ENCODE data around the gene FMNL2. TPM values are rescaled to one million over a fixed set of nuclear protein-coding genes. Genes with fewer than 3 reads are reported as not detected.

FMNL2 gene
- polyA plus RNA-seq, 1 donor: 35.3 TPM

DNA sequence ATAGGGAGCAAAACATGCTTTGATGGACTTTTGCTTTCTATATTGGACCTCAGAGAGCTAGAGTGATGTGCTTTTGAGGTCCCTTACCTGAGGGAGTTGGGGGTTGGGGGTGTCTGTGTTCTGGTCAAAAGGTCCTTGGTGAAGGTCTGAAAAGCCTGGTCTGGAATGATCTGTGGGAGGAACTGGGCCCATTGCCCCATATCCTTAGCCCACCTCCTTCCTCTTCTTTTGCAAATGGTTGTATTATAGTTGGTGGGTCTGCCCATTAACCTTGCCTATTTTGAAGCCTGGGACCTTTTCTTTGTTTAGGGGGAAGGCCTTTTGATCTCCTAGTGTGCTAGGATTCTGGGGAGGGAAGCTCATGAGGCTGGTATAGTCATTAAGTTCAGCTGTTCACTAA lies 88.7 kb downstream of the FMNL2 start:
- Histone ChIP-seq H3K27me3 (ENCODE audit: control insufficient read depth, insufficient read depth, low read length) (no peaks in the 10 kb centered on the region), H3K4me3 (ENCODE audit: low read length) (no peak overlapping the region), H3K36me3 (ENCODE audit: control insufficient read depth, insufficient read depth, low read length) (no peaks in the 10 kb centered on the region), H3K4me1 (ENCODE audit: control insufficient read depth, insufficient read depth, low read length) (peaks cover 10% of the 10 kb centered on the region), H3K9me3 (ENCODE audit: control insufficient read depth, low read depth, low read length) (no peaks in the 10 kb centered on the region), H3K27ac (ENCODE audit: low read length) (no peak overlapping the region)
- DNase-seq: no peak

DNA sequence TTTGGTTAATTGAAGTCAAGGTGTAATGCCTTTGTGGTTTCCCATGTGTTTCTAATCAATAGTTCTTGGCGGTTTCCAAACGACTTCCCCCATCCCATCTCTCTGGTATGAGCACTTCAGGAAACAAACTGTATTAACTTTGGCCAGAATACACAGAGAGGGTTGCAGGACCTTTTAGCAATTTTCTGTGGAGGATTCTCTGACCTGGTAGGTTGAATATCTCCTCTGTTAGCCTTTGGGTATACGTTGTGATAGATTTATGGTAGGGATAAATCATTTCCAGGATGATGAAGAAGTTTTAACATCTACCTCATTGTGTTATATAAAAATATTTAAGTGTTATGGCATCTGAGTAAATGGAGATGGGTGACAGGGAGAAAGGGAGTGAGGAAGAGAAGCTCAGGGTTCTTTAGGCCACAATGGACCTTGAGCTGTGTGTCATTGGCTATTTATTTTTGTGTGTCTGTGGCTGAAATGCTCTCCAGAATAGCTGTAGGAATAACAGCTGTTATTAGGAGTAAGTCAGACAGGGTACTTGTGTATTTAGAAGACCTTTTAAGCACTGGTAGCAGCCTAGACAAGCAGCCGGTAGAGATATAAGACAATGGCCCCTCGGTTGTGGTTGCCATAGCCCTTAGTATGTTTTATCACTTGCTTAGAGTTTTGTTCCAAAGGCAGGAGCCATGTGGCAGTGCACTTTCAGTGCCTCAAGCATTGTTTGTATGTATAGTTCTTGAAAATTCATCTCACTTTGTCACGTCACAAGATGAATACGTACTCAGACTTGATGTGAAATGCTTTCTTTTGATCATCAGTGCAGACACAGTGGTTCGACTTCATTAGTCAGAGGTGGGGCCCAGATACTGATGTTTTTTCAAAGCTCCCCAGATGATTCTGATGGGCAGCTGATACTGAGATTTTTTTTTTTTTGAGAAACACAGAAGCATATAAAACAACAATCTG lies 91.1 kb downstream of the FMNL2 start:
- no CpG with 5 or more reads among the region's 8 CpGs for WGBS (ENCODE audit: insufficient coverage, low lambda C conversion rate)
- Histone ChIP-seq H3K27ac (ENCODE audit: low read length) (no peak overlapping the region), H3K27me3 (ENCODE audit: control insufficient read depth, insufficient read depth, low read length) (no peaks in the 10 kb centered on the region), H3K36me3 (ENCODE audit: control insufficient read depth, insufficient read depth, low read length) (no peaks in the 10 kb centered on the region), H3K4me3 (ENCODE audit: low read length) (no peak overlapping the region), H3K4me1 (ENCODE audit: control insufficient read depth, insufficient read depth, low read length) (peaks cover 7% of the 10 kb centered on the region), H3K9me3 (ENCODE audit: control insufficient read depth, low read depth, low read length) (no peaks in the 10 kb centered on the region)
- DNase-seq: no peak

DNA sequence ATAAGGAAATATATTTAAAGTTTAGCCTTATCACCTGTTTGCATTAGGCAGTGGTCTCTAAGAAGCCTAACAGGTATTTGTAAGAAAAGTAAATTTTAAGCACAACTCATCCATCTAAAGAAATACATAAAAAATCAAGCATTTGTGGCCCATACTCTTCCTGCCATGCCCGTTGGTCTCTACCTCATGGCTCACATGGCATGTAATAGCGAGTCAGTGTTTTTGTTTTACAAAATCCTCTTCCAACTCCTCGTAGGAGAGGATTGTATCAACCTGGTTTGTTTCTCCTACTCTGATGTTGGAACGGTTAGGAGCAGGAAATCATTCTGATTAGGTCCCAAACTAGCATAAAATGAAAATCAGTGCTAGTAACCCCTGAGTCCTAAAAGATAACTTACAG lies 91.8 kb downstream of the FMNL2 start:
- no peak for DNase-seq
- Histone ChIP-seq H3K36me3 (ENCODE audit: control insufficient read depth, insufficient read depth, low read length) (no peaks in the 10 kb centered on the region), H3K9me3 (ENCODE audit: control insufficient read depth, low read depth, low read length) (no peaks in the 10 kb centered on the region), H3K27me3 (ENCODE audit: control insufficient read depth, insufficient read depth, low read length) (no peaks in the 10 kb centered on the region), H3K4me1 (ENCODE audit: control insufficient read depth, insufficient read depth, low read length) (peaks cover 2% of the 10 kb centered on the region), H3K27ac (ENCODE audit: low read length) (no peak overlapping the region), H3K4me3 (ENCODE audit: low read length) (no peak overlapping the region)
- 90% methylated on average over 2 of the region's 4 CpGs for WGBS (ENCODE audit: insufficient coverage, low lambda C conversion rate)

DNA sequence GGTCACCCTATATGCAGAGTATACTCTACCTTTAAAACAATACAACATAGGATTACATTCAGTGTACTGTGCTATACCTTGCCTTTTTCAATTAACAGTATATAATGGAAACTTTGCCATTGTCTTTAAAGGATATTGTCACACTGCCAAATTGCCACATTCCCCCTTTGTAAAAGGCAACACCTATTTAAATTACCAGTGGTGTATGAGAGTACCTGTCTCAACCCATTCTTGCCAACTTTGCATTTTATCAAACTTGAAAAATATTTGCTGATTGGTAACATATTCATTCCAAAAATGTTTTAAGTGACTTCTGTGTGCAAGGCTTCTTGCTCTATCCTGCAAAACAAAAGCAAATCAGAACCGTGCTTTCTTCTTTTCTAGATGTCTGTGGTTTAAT lies 92.9 kb downstream of the FMNL2 start:
- Histone ChIP-seq H3K4me1 (ENCODE audit: control insufficient read depth, insufficient read depth, low read length) (no peaks in the 10 kb centered on the region), H3K27me3 (ENCODE audit: control insufficient read depth, insufficient read depth, low read length) (no peaks in the 10 kb centered on the region), H3K4me3 (ENCODE audit: low read length) (no peak overlapping the region), H3K36me3 (ENCODE audit: control insufficient read depth, insufficient read depth, low read length) (no peaks in the 10 kb centered on the region), H3K27ac (ENCODE audit: low read length) (no peak overlapping the region), H3K9me3 (ENCODE audit: control insufficient read depth, low read depth, low read length) (no peaks in the 10 kb centered on the region)
- DNase-seq: no peak
- no CpG with 5 or more reads among the region's 1 CpG for WGBS (ENCODE audit: insufficient coverage, low lambda C conversion rate)

DNA sequence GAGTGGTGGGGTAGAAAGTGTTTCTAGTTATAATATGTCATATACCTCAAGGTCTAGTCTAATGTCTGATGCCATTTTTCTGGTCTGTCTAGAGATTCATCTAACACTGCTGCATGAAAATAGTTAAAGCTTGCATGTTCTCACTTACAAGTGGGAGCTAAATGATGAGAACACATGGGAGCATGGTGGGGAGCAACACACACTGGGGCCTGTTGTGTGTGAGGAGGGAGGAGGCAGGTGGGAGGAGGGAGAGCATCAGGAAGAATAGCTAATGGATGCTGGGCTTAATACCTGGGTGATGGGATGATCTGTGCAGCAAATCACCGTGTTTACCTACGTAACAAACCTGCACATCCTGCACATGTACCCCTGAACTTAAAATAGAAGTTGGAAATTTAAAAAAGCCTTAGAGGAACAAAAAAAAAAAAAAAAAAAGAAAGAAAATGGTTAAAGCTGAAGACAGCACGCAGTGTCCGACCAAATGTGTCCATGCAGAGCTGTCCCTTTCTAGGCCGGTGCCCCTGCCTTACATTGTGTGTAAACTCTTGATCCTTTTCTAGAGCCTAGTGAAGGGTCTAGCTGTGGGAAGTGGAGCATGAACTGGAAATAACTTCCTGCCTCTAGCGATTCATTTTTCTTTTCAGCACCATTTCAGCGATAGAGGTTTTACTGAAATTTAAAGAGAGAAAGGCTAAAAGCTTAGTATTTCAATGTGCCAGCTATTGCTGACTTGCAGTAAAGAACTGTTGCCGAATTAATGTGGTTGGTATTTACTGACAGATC lies 94.0 kb downstream of the FMNL2 start:
- no peaks in the 10 kb centered on the region for H3K4me1 ChIP-seq (ENCODE audit: control insufficient read depth, insufficient read depth, low read length)
- H3K36me3 ChIP-seq (ENCODE audit: control insufficient read depth, insufficient read depth, low read length): no peaks in the 10 kb centered on the region

DNA sequence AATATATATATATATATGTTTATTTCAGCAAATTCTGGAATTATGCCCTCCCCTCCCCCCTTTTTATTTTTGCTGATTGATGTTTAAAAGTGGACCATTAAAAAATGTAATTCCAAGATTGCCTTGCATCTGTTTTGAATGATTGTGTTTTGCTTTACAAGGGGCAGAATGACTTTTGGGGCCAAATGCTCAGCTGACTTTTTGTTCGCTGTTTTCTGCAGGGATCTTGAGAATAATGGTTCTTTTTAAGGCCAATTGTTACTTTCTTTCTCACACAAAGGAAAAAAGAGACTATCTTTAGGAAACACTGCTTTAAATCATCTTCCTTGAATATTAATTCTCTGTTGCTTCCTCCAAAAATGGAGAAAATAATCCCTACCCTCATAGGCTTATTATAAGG lies 95.9 kb downstream of the FMNL2 start:
- 100% methylated on average over 1 of the region's 1 CpG for WGBS (ENCODE audit: insufficient coverage, low lambda C conversion rate)

More for the DNA sequence above, 94.0 kb downstream of the FMNL2 start:
- 83% methylated on average over 1 of the region's 8 CpGs for WGBS (ENCODE audit: insufficient coverage, low lambda C conversion rate)
- no peak for DNase-seq
- Histone ChIP-seq H3K9me3 (ENCODE audit: control insufficient read depth, low read depth, low read length) (no peaks in the 10 kb centered on the region), H3K4me3 (ENCODE audit: low read length) (no peak overlapping the region), H3K27me3 (ENCODE audit: control insufficient read depth, insufficient read depth, low read length) (no peaks in the 10 kb centered on the region), H3K27ac (ENCODE audit: low read length) (no peak overlapping the region)

DNA sequence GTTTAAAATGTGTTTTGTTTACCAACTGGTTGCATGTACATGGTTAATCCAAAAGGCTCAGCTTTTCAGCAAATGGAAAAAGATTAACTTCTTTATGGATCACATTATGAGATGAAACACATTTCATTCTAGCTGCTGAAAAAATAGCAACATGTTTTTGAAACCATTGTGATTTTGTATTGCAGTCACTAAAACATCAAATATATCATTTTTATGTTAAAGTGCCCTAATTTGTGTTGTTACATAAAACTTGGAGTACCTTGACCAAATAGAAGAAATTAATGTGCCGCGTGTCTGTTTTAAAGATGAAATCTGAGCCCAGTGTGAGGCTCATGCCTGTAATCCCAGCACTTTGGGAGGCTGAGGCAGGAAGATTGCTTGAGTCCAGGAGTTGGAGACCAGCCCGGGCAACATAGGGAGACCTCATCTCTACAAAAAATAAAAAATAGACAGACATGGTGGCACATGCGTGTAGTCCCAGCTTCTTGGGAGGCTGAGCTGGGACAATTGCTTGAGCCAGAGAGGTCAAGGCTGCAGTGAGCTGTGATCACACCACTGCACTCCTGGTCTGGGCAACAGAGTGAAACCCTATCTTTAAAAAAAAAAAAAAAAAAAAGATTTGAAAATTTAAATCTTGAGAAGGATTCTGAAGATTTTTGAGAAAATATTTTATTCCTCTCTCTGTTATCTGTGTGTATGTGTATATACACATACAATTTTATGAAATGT lies 96.6 kb downstream of the FMNL2 start:
- H3K27me3 ChIP-seq (ENCODE audit: control insufficient read depth, insufficient read depth, low read length): no peaks in the 10 kb centered on the region
- WGBS (ENCODE audit: insufficient coverage, low lambda C conversion rate): no CpG with 5 or more reads among the region's 4 CpGs
- H3K9me3 ChIP-seq (ENCODE audit: control insufficient read depth, low read depth, low read length): no peaks in the 10 kb centered on the region
- no peaks in the 10 kb centered on the region for H3K36me3 ChIP-seq (ENCODE audit: control insufficient read depth, insufficient read depth, low read length)
- H3K27ac ChIP-seq (ENCODE audit: low read length): no peak overlapping the region
- no peak for DNase-seq
- no peak overlapping the region for H3K4me3 ChIP-seq (ENCODE audit: low read length)
- H3K4me1 ChIP-seq (ENCODE audit: control insufficient read depth, insufficient read depth, low read length): no peaks in the 10 kb centered on the region

More for the DNA sequence above, 95.9 kb downstream of the FMNL2 start:
- Histone ChIP-seq H3K9me3 (ENCODE audit: control insufficient read depth, low read depth, low read length) (no peaks in the 10 kb centered on the region), H3K27ac (ENCODE audit: low read length) (no peak overlapping the region), H3K36me3 (ENCODE audit: control insufficient read depth, insufficient read depth, low read length) (no peaks in the 10 kb centered on the region), H3K27me3 (ENCODE audit: control insufficient read depth, insufficient read depth, low read length) (no peaks in the 10 kb centered on the region), H3K4me3 (ENCODE audit: low read length) (no peak overlapping the region), H3K4me1 (ENCODE audit: control insufficient read depth, insufficient read depth, low read length) (no peaks in the 10 kb centered on the region)
- no peak for DNase-seq

DNA sequence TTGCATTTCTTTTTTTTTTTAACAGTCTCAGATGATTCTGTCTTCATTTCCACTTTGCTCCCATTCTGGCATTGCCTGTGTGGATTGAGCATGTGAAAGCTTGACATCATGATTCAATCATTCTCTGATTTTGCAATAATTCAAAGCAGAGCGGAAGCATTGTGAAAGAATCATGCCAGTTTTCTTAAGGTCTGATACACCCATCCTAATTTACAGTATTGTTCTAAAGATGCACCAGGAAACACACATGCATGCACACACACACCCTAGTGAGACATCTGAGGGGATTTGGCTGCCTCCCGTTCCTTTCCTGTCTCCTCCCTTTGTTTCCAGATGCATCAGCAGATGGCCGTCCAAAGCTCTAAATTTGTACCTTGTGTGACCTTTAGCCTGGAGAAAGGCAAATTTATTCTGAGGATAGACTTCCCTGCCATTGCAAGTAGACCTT lies 97.3 kb downstream of the FMNL2 start:
- H3K9me3 ChIP-seq (ENCODE audit: control insufficient read depth, low read depth, low read length): no peaks in the 10 kb centered on the region
- no peaks in the 10 kb centered on the region for H3K36me3 ChIP-seq (ENCODE audit: control insufficient read depth, insufficient read depth, low read length)
- no CpG with 5 or more reads among the region's 3 CpGs for WGBS (ENCODE audit: insufficient coverage, low lambda C conversion rate)
- H3K4me3 ChIP-seq (ENCODE audit: low read length): no peak overlapping the region
- no peaks in the 10 kb centered on the region for H3K27me3 ChIP-seq (ENCODE audit: control insufficient read depth, insufficient read depth, low read length)
- no peak for DNase-seq
- no peak overlapping the region for H3K27ac ChIP-seq (ENCODE audit: low read length)
- no peaks in the 10 kb centered on the region for H3K4me1 ChIP-seq (ENCODE audit: control insufficient read depth, insufficient read depth, low read length)

DNA sequence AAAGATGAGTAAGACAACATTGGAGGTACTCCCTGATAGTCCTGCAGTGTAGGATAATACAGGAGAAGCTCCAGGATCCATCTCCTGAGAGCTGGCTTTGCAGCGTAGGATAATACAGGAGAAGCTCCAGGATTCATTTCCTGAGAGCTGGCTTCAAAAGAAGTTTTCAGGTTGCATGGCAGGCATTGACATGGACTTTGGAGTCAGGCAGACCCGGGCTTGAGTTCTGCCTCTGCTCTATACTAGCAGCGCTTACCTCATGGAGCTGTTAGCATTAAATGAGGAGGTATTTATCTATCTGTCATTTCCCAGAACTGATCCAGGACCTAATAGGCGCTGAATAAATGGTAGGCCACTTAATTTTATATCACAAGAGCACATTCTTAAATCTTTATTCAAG lies 97.8 kb downstream of the FMNL2 start:
- Histone ChIP-seq H3K27me3 (ENCODE audit: control insufficient read depth, insufficient read depth, low read length) (no peaks in the 10 kb centered on the region), H3K27ac (ENCODE audit: low read length) (no peak overlapping the region)
- WGBS (ENCODE audit: insufficient coverage, low lambda C conversion rate): no CpG with 5 or more reads among the region's 4 CpGs

DNA sequence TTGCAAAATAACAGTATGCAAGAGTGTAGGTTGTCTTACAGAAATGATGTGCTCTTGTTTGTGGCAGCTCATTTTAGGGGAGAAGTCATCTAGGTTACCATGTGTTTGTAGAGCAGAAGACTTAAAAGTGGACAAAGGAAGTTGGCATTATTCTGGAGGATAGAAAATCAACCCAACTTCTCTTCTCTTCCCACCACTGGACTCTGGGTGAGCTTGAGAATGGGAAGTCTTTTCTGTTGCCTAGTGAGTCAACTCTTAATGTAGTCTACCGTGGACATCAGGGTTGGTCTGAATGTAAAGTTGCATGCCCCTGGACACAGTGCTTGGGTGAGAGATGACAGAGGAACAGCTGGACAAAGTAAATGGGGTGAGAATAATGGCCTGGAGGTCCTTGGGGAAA lies 98.3 kb downstream of the FMNL2 start:
- no peak for DNase-seq
- H3K4me3 ChIP-seq (ENCODE audit: low read length): no peak overlapping the region
- H3K27me3 ChIP-seq (ENCODE audit: control insufficient read depth, insufficient read depth, low read length): no peaks in the 10 kb centered on the region
- H3K27ac ChIP-seq (ENCODE audit: low read length): no peak overlapping the region
- WGBS (ENCODE audit: insufficient coverage, low lambda C conversion rate): no CpG with 5 or more reads among the region's 1 CpG
- no peaks in the 10 kb centered on the region for H3K36me3 ChIP-seq (ENCODE audit: control insufficient read depth, insufficient read depth, low read length)
- no peaks in the 10 kb centered on the region for H3K9me3 ChIP-seq (ENCODE audit: control insufficient read depth, low read depth, low read length)
- no peaks in the 10 kb centered on the region for H3K4me1 ChIP-seq (ENCODE audit: control insufficient read depth, insufficient read depth, low read length)

More for the DNA sequence above, 97.8 kb downstream of the FMNL2 start:
- no peaks in the 10 kb centered on the region for H3K9me3 ChIP-seq (ENCODE audit: control insufficient read depth, low read depth, low read length)
- no peaks in the 10 kb centered on the region for H3K36me3 ChIP-seq (ENCODE audit: control insufficient read depth, insufficient read depth, low read length)
- no peaks in the 10 kb centered on the region for H3K4me1 ChIP-seq (ENCODE audit: control insufficient read depth, insufficient read depth, low read length)
- H3K4me3 ChIP-seq (ENCODE audit: low read length): no peak overlapping the region
- DNase-seq: no peak

All from large intestine (tissue), 3 donors.